ENCODE measurements around the gene ATAD3C. TPM values are rescaled to one million over a fixed set of nuclear protein-coding genes. Genes with fewer than 3 reads are reported as not detected.
A peak's percentile ranks its signal among the peaks of the same experiment; 100 is the strongest.
"Not testable (repeated sequence)": the region's sequence is repeated elsewhere in the genome, so short reads cannot be mapped to it uniquely, and the experiment has no call there.

Gene ATAD3C
- total RNA-seq, 4 donors from 2014 or later: 0.47 to 1.1 (median 0.94) TPM; not detected in 1

- H3K4me3 ChIP-seq: peak overlapping the region; percentile 87 to 96
- H3K36me3 ChIP-seq: peaks cover 0 to 41% of the 10 kb centered on the region in 2 donors
- no peak for TF ChIP-seq POLR2A (IDR thresholded peaks at IDR 0.05)
- peak in 1 of 4 experiments; percentile 2 for TF ChIP-seq CTCF (IDR thresholded peaks at IDR 0.05)
- no peak for TF ChIP-seq EP300 (IDR thresholded peaks at IDR 0.05)
- no peaks in the 10 kb centered on the region for H3K9me3 ChIP-seq
- ATAC-seq: peak; percentile 8
- no peaks in the 10 kb centered on the region for H3K27me3 ChIP-seq
- peaks cover 0 to 44% (median 32%) of the 10 kb centered on the region in 3 donors for H3K4me1 ChIP-seq
- WGBS, 2 donors (ENCODE audit: low coverage in 1 of 2): 10 to 14% methylated on average over 29 of the region's 41 CpGs
- peak overlapping the region; percentile 73 to 91 (median 88) for H3K27ac ChIP-seq
Measured at GRCh38 chr1:1407636-1408318, 41.7 kb upstream of the ATAD3C start.

DNA sequence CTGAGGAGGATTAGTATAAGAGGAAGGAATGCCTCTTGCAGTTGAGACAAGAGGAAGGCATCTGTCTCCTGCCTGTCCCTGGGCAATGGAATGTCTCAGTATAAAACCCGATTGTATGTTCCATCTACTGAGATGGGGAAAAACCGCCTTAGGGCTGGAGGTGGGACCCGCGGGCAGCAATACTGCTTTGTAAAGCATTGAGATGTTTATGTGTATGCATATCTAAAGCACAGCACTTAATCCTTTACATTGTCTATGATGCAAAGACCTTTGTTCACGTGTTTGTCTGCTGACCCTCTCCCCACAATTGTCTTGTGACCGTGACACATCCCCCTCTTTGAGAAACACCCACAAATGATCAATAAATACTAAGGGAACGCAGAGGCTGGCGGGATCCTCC is 39.3 kb upstream of the ATAD3C start:
- 54% methylated on average over 7 to 8 of the region's 8 CpGs for WGBS, 2 donors (ENCODE audit: low coverage in 1 of 2)
- not testable (repeated sequence) for H3K9me3 ChIP-seq, H3K27ac ChIP-seq, H3K27me3 ChIP-seq, ATAC-seq, H3K4me3 ChIP-seq
- peaks cover 0 to 39% (median 28%) of the 10 kb centered on the region in 3 donors for H3K4me1 ChIP-seq
- peaks cover 0 to 16% of the 10 kb centered on the region in 2 donors for H3K36me3 ChIP-seq

GRCh38 chr1:1411626-1412025 is 37.9 kb upstream of the ATAD3C start:
- no peak for TF ChIP-seq POLR2AphosphoS5 (IDR thresholded peaks at IDR 0.05)
- no peak for TF ChIP-seq POLR2A (IDR thresholded peaks at IDR 0.05)
- TF ChIP-seq EP300 (IDR thresholded peaks at IDR 0.05): no peak
- TF ChIP-seq CTCF (IDR thresholded peaks at IDR 0.05): no peak
- Histone ChIP-seq H3K9me3 (no peaks in the 10 kb centered on the region), H3K27me3 (no peaks in the 10 kb centered on the region), H3K36me3 (peaks cover 0 to 9% of the 10 kb centered on the region in 2 donors), H3K4me3 (no peak overlapping the region), H3K27ac (no peak overlapping the region), H3K4me1 (peaks cover 0 to 26% (median 15%) of the 10 kb centered on the region in 3 donors)
- 81 to 93% methylated on average over 4 of the region's 13 CpGs for WGBS, 2 donors (ENCODE audit: low coverage in 1 of 2)
- ATAC-seq: no peak

- 56 to 85% methylated on average over 5 to 11 of the region's 11 CpGs for WGBS, 2 donors (ENCODE audit: low coverage in 1 of 2)
- H3K36me3 ChIP-seq, H3K9me3 ChIP-seq, H3K27ac ChIP-seq, ATAC-seq, H3K27me3 ChIP-seq, H3K4me3 ChIP-seq: not testable (repeated sequence)
- H3K4me1 ChIP-seq: peaks cover 0 to 25% (median 15%) of the 10 kb centered on the region in 3 donors
Measured at GRCh38 chr1:1412311-1412902, 37.1 kb upstream of the ATAD3C start.

DNA sequence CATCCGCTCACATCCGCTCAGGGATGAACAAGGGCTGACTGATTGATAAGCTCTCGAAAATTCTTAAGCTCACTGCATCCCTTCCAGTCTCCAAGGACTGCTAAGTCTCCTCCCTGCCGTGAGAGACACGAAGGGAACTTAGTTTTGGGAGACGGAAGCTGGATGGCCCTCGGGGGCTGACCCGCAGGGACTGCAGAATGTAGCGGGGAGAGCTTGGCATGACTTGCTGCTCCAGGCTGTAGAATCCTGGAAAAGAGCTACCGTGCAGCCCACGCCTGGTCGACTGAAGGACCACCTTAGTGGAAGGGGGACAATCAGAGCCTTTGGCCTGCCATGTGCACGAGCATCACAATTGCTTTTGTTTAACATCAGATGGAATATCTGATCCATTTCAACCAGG is 33.7 kb upstream of the ATAD3C start:
- 50 to 72% methylated on average over 1 to 9 of the region's 13 CpGs for WGBS, 2 donors (ENCODE audit: low coverage in 1 of 2)
- H3K27me3 ChIP-seq: no peaks in the 10 kb centered on the region
- H3K27ac ChIP-seq: no peak overlapping the region
- TF ChIP-seq CTCF (IDR thresholded peaks at IDR 0.05) (no peak), POLR2AphosphoS5 (IDR thresholded peaks at IDR 0.05) (no peak), POLR2A (IDR thresholded peaks at IDR 0.05) (no peak), EP300 (IDR thresholded peaks at IDR 0.05) (no peak)
- H3K36me3 ChIP-seq: no peaks in the 10 kb centered on the region
- no peak for ATAC-seq
- peaks cover 0 to 19% (median 5%) of the 10 kb centered on the region in 3 donors for H3K4me1 ChIP-seq
- H3K4me3 ChIP-seq: no peak overlapping the region
- no peaks in the 10 kb centered on the region for H3K9me3 ChIP-seq

DNA sequence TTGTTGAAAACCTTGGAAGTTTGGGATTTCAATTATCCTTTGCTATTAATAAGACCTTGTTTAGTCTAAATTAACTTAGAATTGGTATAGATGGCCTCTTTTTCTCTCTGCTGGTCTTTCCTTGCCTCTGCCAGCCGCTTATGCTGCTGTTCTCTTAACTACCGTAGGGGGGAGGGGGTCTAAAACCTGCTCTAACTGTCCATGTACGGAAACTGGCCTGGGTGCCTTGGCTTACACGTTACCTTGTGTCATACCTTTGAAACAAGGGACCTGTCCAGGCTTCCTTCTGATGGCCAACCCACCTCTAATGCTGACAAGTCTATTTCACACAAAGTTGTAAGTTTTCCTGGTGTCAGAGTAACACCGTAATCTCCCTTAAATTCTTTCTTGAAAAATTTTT is 32.1 kb upstream of the ATAD3C start:
- peaks cover 0 to 34% (median 8%) of the 10 kb centered on the region in 3 donors for H3K4me1 ChIP-seq
- not testable (repeated sequence) for ATAC-seq, H3K9me3 ChIP-seq, H3K36me3 ChIP-seq, H3K4me3 ChIP-seq, H3K27ac ChIP-seq, H3K27me3 ChIP-seq
- 70 to 92% methylated on average over 2 to 3 of the region's 5 CpGs for WGBS, 2 donors (ENCODE audit: low coverage in 1 of 2)

DNA sequence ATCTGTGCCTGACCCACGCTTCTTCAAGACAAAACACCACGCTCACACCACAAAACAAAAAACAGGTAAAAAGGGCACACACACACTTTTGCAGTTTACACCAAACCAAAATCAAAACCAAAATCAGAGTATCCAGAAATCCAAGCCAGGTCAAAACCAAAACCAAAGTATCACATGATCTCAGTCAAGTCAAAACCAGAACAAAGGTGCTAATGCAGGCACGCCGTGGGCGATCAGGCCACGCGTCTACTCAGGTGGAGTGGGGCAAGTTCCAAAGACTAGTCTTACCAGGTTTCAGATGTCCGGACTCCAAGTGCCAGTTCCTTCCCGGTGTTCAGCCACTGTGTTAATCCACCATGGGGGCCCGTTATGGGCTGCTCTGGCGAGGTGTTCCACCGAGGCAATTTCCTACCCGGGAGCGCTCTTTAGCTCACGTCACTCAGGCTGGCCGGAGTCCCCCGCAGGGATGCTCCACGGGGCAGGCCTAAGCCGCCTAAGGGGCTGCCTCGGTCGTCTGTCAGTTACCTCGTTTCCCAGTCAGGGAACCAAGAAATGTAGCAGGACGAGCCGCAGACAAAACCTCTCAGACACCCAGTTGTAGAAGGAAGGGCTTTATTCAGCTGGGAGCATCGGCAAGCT is 31.5 kb upstream of the ATAD3C start:
- H3K27me3 ChIP-seq, H3K4me3 ChIP-seq, H3K27ac ChIP-seq, H3K9me3 ChIP-seq, ATAC-seq, H3K36me3 ChIP-seq: not testable (repeated sequence)
- WGBS, 2 donors (ENCODE audit: low coverage in 1 of 2): 86 to 100% methylated on average over 1 to 15 of the region's 25 CpGs
- peaks cover 0 to 34% (median 8%) of the 10 kb centered on the region in 3 donors for H3K4me1 ChIP-seq

Data from gastroesophageal sphincter (tissue), 4 donors.